ENCODE data around the gene RBBP4.

RBBP4 gene

DNA sequence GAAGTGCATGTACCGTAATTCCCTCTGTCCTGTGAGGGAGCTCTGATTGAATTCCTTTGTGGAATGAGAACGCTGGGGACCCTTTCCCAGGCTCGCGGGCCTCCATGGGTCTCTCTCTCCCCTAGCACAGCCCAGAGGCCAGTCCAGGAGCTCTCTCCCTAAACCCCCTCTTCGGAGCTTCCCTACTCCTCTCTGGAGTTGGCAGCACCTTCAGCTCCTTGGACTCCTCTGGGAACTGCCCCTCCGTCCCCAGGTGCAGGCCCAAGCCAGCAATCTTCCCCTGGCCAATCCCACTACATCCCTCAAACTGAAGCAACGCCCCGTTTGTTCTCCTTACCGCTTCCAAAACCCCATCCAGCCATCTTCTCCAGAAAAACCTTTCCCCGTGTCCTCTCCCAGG is 62.1 kb downstream of the RBBP4 start:
- Histone ChIP-seq H3K4me3 (ENCODE audit: low read depth, low read length) (no peak overlapping the region), H3K27ac (ENCODE audit: extremely low read depth, low read depth, low read length) (no peak overlapping the region), H3K36me3 (ENCODE audit: control insufficient read depth in 2 of 2, insufficient read depth in 1 of 2, low read length in 2 of 2) (no peaks in the 10 kb centered on the region), H3K4me1 (ENCODE audit: control insufficient read depth, insufficient read depth, low read length) (no peaks in the 10 kb centered on the region), H3K9me3 (ENCODE audit: control insufficient read depth, insufficient read depth, low read depth, low read length) (no peaks in the 10 kb centered on the region)
- ChIA-PET POLR2A (interaction anchor here (0.5 to 1.9 kb wide), 7 partner anchors 10 to 534 kb away, joined by 3 to 41 read pairs (median 5); partner anchors contain the start of genes RBBP4, SYNC, TXLNA and ZBTB8OS), CTCF (interaction anchor here (0.7 to 10.0 kb wide), 30 partner anchors 8 to 374 kb away, joined by 3 to 253 read pairs (median 7); no protein-coding TSS in a partner anchor)
- TF ChIP-seq ZNF211 (tag by site-specific recombination; IDR thresholded peaks at IDR 0.05; ENCODE audit: low read depth) (no peak), KLF1 (tag by site-specific recombination; IDR thresholded peaks at IDR 0.05) (no peak), ZSCAN30 (tag by site-specific recombination; IDR thresholded peaks at IDR 0.05) (no peak), ZNF561 (tag by site-specific recombination; IDR thresholded peaks at IDR 0.05; ENCODE audit: borderline replicate concordance) (no peak), ZNF626 (tag by site-specific recombination; IDR thresholded peaks at IDR 0.05) (no peak), ZBTB48 (tag by site-specific recombination; IDR thresholded peaks at IDR 0.05) (no peak), ZIC2 (tag by site-specific recombination; IDR thresholded peaks at IDR 0.05) (no peak)
- TF ChIP-seq, protein P1, sequence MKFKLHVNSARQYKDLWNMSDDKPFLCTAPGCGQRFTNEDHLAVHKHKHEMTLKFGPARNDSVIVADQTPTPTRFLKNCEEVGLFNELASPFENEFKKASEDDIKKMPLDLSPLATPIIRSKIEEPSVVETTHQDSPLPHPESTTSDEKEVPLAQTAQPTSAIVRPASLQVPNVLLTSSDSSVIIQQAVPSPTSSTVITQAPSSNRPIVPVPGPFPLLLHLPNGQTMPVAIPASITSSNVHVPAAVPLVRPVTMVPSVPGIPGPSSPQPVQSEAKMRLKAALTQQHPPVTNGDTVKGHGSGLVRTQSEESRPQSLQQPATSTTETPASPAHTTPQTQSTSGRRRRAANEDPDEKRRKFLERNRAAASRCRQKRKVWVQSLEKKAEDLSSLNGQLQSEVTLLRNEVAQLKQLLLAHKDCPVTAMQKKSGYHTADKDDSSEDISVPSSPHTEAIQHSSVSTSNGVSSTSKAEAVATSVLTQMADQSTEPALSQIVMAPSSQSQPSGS (tag by site-specific recombination; IDR thresholded peaks at IDR 0.05; ENCODE audit: low read depth), result no peak
- TF ChIP-seq, protein P2, sequence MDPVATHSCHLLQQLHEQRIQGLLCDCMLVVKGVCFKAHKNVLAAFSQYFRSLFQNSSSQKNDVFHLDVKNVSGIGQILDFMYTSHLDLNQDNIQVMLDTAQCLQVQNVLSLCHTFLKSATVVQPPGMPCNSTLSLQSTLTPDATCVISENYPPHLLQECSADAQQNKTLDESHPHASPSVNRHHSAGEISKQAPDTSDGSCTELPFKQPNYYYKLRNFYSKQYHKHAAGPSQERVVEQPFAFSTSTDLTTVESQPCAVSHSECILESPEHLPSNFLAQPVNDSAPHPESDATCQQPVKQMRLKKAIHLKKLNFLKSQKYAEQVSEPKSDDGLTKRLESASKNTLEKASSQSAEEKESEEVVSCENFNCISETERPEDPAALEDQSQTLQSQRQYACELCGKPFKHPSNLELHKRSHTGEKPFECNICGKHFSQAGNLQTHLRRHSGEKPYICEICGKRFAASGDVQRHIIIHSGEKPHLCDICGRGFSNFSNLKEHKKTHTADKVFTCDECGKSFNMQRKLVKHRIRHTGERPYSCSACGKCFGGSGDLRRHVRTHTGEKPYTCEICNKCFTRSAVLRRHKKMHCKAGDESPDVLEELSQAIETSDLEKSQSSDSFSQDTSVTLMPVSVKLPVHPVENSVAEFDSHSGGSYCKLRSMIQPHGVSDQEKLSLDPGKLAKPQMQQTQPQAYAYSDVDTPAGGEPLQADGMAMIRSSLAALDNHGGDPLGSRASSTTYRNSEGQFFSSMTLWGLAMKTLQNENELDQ (tag by site-specific recombination; IDR thresholded peaks at IDR 0.05; ENCODE audit: low read depth), result no peak
- TF ChIP-seq, protein P3, sequence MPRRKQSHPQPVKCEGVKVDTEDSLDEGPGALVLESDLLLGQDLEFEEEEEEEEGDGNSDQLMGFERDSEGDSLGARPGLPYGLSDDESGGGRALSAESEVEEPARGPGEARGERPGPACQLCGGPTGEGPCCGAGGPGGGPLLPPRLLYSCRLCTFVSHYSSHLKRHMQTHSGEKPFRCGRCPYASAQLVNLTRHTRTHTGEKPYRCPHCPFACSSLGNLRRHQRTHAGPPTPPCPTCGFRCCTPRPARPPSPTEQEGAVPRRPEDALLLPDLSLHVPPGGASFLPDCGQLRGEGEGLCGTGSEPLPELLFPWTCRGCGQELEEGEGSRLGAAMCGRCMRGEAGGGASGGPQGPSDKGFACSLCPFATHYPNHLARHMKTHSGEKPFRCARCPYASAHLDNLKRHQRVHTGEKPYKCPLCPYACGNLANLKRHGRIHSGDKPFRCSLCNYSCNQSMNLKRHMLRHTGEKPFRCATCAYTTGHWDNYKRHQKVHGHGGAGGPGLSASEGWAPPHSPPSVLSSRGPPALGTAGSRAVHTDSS (tag by site-specific recombination; IDR thresholded peaks at IDR 0.05), result no peak
- TF ChIP-seq, protein P4, sequence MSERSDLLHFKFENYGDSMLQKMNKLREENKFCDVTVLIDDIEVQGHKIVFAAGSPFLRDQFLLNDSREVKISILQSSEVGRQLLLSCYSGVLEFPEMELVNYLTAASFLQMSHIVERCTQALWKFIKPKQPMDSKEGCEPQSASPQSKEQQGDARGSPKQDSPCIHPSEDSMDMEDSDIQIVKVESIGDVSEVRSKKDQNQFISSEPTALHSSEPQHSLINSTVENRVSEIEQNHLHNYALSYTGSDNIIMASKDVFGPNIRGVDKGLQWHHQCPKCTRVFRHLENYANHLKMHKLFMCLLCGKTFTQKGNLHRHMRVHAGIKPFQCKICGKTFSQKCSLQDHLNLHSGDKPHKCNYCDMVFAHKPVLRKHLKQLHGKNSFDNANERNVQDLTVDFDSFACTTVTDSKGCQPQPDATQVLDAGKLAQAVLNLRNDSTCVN (tag by site-specific recombination; optimal IDR thresholded peaks at IDR 0.05), result no peak

DNA sequence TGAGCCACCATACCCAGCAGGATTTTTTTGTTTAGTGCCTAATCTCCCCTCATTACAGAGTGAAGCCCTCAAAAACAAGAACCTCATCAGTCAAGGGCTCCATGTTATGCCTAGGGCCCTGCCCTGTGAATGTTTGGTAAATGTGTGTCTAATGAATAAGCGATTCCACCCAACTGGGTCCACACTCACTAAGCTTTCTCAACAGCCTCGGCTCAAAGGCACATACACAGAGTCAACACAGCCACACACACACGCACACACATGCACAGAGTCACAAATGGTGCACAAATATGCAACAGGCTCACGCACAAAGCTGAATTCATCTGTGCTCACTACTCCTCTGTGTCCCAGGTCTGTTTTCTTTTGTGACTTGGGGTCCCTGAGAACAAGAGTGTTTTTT is 63.3 kb downstream of the RBBP4 start:
- no peak for TF ChIP-seq YY2 (tag by site-specific recombination; IDR thresholded peaks at IDR 0.05)
- no peak for TF ChIP-seq ZNF747 (tag by site-specific recombination; IDR thresholded peaks at IDR 0.05)
- peak; percentile 13; the same call in 1 of the 2 replicates for TF ChIP-seq SCRT2 (tag by site-specific recombination; IDR thresholded peaks at IDR 0.05)
- no peak for TF ChIP-seq ZNF596 (tag by site-specific recombination; IDR thresholded peaks at IDR 0.05)
- Histone ChIP-seq H3K4me1 (ENCODE audit: control insufficient read depth, insufficient read depth, low read length) (no peaks in the 10 kb centered on the region), H3K36me3 (ENCODE audit: control insufficient read depth in 2 of 2, insufficient read depth in 1 of 2, low read length in 2 of 2) (no peaks in the 10 kb centered on the region), H3K4me3 (ENCODE audit: low read depth, low read length) (no peak overlapping the region), H3K9me3 (ENCODE audit: control insufficient read depth, insufficient read depth, low read depth, low read length) (no peaks in the 10 kb centered on the region), H3K27ac (ENCODE audit: extremely low read depth, low read depth, low read length) (no peak overlapping the region)
- CTCF ChIA-PET, result interaction anchor here (0.6 to 10.0 kb wide), 6 partner anchors 10 to 195 kb away, joined by 3 to 253 read pairs (median 4); partner anchors contain the start of gene SYNC
- POLR2A ChIA-PET, result no interaction called here

All from HEK293 (cell line).